A549 (cell line): ENCODE measurements around the gene SLC17A8. TPM values are rescaled to one million over a fixed set of nuclear protein-coding genes. Genes with fewer than 3 reads are reported as not detected.

Source experiments
- ATAC-seq, 2 experiments: fragments of 200-7000 bp in 1 of 2; fragments of >200 bp in 1 of 2; cut with Nextera tagmentation in 1 of 2; cut with Tn5 transposase in 1 of 2; 3 replicates each; pipeline versions ENCODE4 v1.8.0 to v1.9.1; 2018 to 2020; ENCODE audit warnings: mild to moderate bottlenecking in 1 of 2, moderate library complexity in 1 of 2
- CTCF ChIA-PET: fragments of 300-600 bp; sonication (Branson Sonifier 250); formaldehyde crosslinking; extraction: SDS; loops from one replicate; lab custom pipeline; 2021; ENCODE audit warnings: antibody characterized with exemption, inconsistent platforms; lab: Yijun Ruan, JAX
- POLR2A ChIA-PET: fragments of 350-600 bp; formaldehyde crosslinking; extraction: SDS; loops from one replicate; lab custom pipeline; 2021; ENCODE audit warnings: antibody characterized with exemption, inconsistent platforms; lab: Yijun Ruan, JAX
- DNase-seq, 2 experiments: peaks; one replicate each; pipeline versions ENCODE4 v3.0.0 to v3.0.0-alpha.2; 2011 to 2016; ENCODE audit warnings: low read depth in 1 of 2, low spot score in 1 of 2
- FAIRE-seq: peaks from 2 replicates; lab custom pipeline; 2011; peaks lifted over from hg19 to GRCh38; lab: Jason Lieb, UNC
- H3K27ac ChIP-seq, 2 experiments: fragments of >200 bp; sonication (Bioruptor Twin); formaldehyde crosslinking; 3 replicates each; pipeline ENCODE4 v1.5.1; 2016 to 2017
- H3K4me1 ChIP-seq: fragments of >200 bp; sonication (Bioruptor Twin); formaldehyde crosslinking; 3 replicates; pipeline ENCODE4 v1.6.1; 2016
- H3K4me2 ChIP-seq: fragments of >200 bp; sonication (Bioruptor Twin); formaldehyde crosslinking; 3 replicates; pipeline ENCODE4 v1.6.1; 2016
- H3K4me3 ChIP-seq: fragments of >200 bp; sonication (Bioruptor Twin); formaldehyde crosslinking; 3 replicates; pipeline ENCODE4 v1.5.1; 2016
- H3K9me3 ChIP-seq: fragments of >200 bp; sonication (Bioruptor Twin); formaldehyde crosslinking; 3 replicates; pipeline ENCODE4 v1.6.1; 2016
- BCL3 ChIP-seq: fragments of >200 bp; sonication (Bioruptor Twin); formaldehyde crosslinking; IDR thresholded peaks from 3 replicates; pipeline ENCODE4 v1.6.1; 2016
- CEBPB ChIP-seq, 2 experiments: fragments of >200 bp in 1 of 2; sonication (Bioruptor Twin) in 1 of 2; formaldehyde crosslinking in 1 of 2; IDR thresholded peaks; 2 replicates each; pipeline ENCODE4 v1.6.1; 2012 to 2016
- CHD2 ChIP-seq: fragments of 150-350 bp; IDR thresholded peaks from 2 replicates; pipeline ENCODE4 v1.6.1; 2014; ENCODE audit warnings: low read length; ENCODE audit not compliant: partially characterized antibody
- CTCF ChIP-seq: fragments of >200 bp; sonication (Bioruptor Twin); formaldehyde crosslinking; IDR thresholded peaks from 3 replicates; pipeline ENCODE4 v1.5.1; 2016
- ELK1 ChIP-seq: fragments of 150-350 bp; IDR thresholded peaks from 2 replicates; pipeline ENCODE4 v1.6.1; 2014; ENCODE audit warnings: low read depth, mild to moderate bottlenecking, low read length
- FOSL2 ChIP-seq, 2 experiments: fragments of 450-650 bp in 1 of 2; fragments of >200 bp in 1 of 2; sonication (Bioruptor Twin) in 1 of 2; formaldehyde crosslinking; IDR thresholded peaks; 2 replicates each; pipeline versions ENCODE4 v1.5.0 to v1.6.1; 2016 to 2020; ENCODE audit warnings: mild to moderate bottlenecking in 1 of 2, moderate library complexity in 1 of 2
- GATA3 ChIP-seq: IDR thresholded peaks from 2 replicates; pipeline ENCODE4 v1.6.1; 2012; ENCODE audit warnings: borderline replicate concordance
- KDM5A ChIP-seq: fragments of 200-600 bp; sonication (generic); IDR thresholded peaks from 2 replicates; pipeline ENCODE4 v1.6.1; 2016; ENCODE audit warnings: antibody characterized with exemption, mild to moderate bottlenecking
- MAFK ChIP-seq: fragments of 450-650 bp; IDR thresholded peaks from 2 replicates; pipeline ENCODE4 v1.6.1; 2014; ENCODE audit not compliant: partially characterized antibody
- MAX ChIP-seq: IDR thresholded peaks from 2 replicates; pipeline ENCODE4 v1.6.1; 2012
- MAZ ChIP-seq: fragments of 150-350 bp; IDR thresholded peaks from 2 replicates; pipeline ENCODE4 v1.6.1; 2014; ENCODE audit warnings: antibody characterized with exemption, low read depth, low read length, borderline replicate concordance
- MYC ChIP-seq: IDR thresholded peaks from 2 replicates; pipeline ENCODE4 v1.6.1; 2012; ENCODE audit warnings: mild to moderate bottlenecking, inconsistent platforms, low read length, improper control_type of control experiment, borderline replicate concordance
- NFE2L2 ChIP-seq: fragments of 150-350 bp; conservative IDR thresholded peaks from 2 replicates; pipeline ENCODE4 v1.6.1; 2014; ENCODE audit warnings: low read length
- NR3C1 ChIP-seq: fragments of >200 bp; sonication (Bioruptor Twin); formaldehyde crosslinking; IDR thresholded peaks from 3 replicates; pipeline ENCODE4 v1.6.1; 2017
- RAD21 ChIP-seq, 2 experiments: fragments of >200 bp in 1 of 2; sonication (Bioruptor Twin) in 1 of 2; formaldehyde crosslinking in 1 of 2; IDR thresholded peaks in 1 of 2; conservative IDR thresholded peaks in 1 of 2; 2 replicates in 1 of 2; 3 replicates in 1 of 2; pipeline ENCODE4 v1.6.1; 2012 to 2018; ENCODE audit warnings: inconsistent platforms in 1 of 2
- RCOR1 ChIP-seq: fragments of 150-350 bp; IDR thresholded peaks from 2 replicates; pipeline ENCODE4 v1.6.1; 2014; ENCODE audit warnings: antibody characterized with exemption, low read length, low read depth
- SMC3 ChIP-seq: fragments of >200 bp; sonication (Bioruptor Twin); formaldehyde crosslinking; IDR thresholded peaks from 3 replicates; pipeline ENCODE4 v1.6.1; 2018; ENCODE audit warnings: inconsistent platforms
- SREBF2 ChIP-seq: fragments of 450-650 bp; IDR thresholded peaks from 2 replicates; pipeline ENCODE4 v1.6.1; 2014; ENCODE audit warnings: mild to moderate bottlenecking, moderate library complexity
- TP53 ChIP-seq: fragments of 250-450 bp; sonication (Bioruptor Pico); IDR thresholded peaks from 2 replicates; pipeline ENCODE4 v1.5.0; 2021; ENCODE audit warnings: mild to moderate bottlenecking, moderate library complexity
- ZFP36 ChIP-seq: fragments of 450-650 bp; IDR thresholded peaks from 2 replicates; pipeline ENCODE4 v1.6.1; 2014; ENCODE audit warnings: borderline replicate concordance; ENCODE audit not compliant: partially characterized antibody
- ZNF302 ChIP-seq: fragments of 250-450 bp; sonication (Bioruptor Pico); IDR thresholded peaks from 2 replicates; pipeline ENCODE4 v1.9.0; 2021; ENCODE audit warnings: inconsistent platforms, mild to moderate bottlenecking, moderate library complexity
- WGBS: methylation state at CpG from one replicate; pipeline ENCODE4 v1.1.6; 2017; ENCODE audit errors: missing lambda C conversion rate; 5-methylcytosine and 5-hydroxymethylcytosine counted together
- polyA plus RNA-seq, 4 experiments: library from polyadenylated mRNA; depleted of rRNA in 3 of 4; stranded (reverse); fragments of >200 nt; fragmentation: RNase III in 1 of 4; extraction: RNeasy Plus Mini Kit Qiagen cat#74134 plus additional on column Dnase treatment in 1 of 4; gene quantifications; 2 replicates in 3 of 4; 3 replicates in 1 of 4; pipeline ENCODE4 v1.2.3, GENCODE V29; 2011 to 2017

SLC17A8 gene
- polyA plus RNA-seq, 2 of the 4 experiments (the other 2 are of a cell fraction) = 0.03 to 0.04 TPM

- Histone ChIP-seq H3K4me3 (no peak overlapping the region), H3K4me2 (no peak overlapping the region), H3K27ac (no peak overlapping the region), H3K9me3 (no peaks in the 10 kb centered on the region), H3K4me1 (no peaks in the 10 kb centered on the region)
- no peak for FAIRE-seq
- peak; percentile 34 to 57 for DNase-seq
- WGBS = 41% methylated on average over 7 of the region's 7 CpGs
- ATAC-seq = peak; percentile 82 to 83
- ChIA-PET POLR2A (no interaction called here), CTCF (interaction anchor here (0.6 to 6.7 kb wide), 30 partner anchors 8 to 391 kb away, joined by 3 to 96 read pairs (median 4); partner anchors contain the start of gene SLC17A8)
- TF ChIP-seq GATA3 (no peak), RAD21 (conservative IDR thresholded peaks at IDR 0.05 in 1 of 2, IDR thresholded peaks at IDR 0.05 in 1 of 2) (peak; percentile 83 to 93), NFE2L2 (peak; percentile 68), SMC3 (peak; percentile 89), ZNF302 (no peak), MYC (no peak), CTCF (peak; percentile 84)
Measured at GRCh38 chr12:100348657-100349454, 8.0 kb upstream of the SLC17A8 start.

- TF ChIP-seq RCOR1 = no peak
- TF ChIP-seq MAX = no peak
- TF ChIP-seq ZFP36 = no peak
- no peak for TF ChIP-seq SREBF2
- no peak for TF ChIP-seq CTCF
- no peak for TF ChIP-seq NR3C1
- TF ChIP-seq CEBPB (IDR thresholded peaks at IDR 0.05) = no peak
- no peak for TF ChIP-seq TP53 (CRISPR knock-in tag)
- TF ChIP-seq MAZ = no peak
- no peak for TF ChIP-seq ZNF302
- no peak for TF ChIP-seq CHD2
- no peak for TF ChIP-seq BCL3
- no peak for TF ChIP-seq MYC
- no peak for TF ChIP-seq FOSL2 (IDR thresholded peaks at IDR 0.05)
- no peak for TF ChIP-seq FOSL2 (CRISPR knock-in tag; IDR thresholded peaks at IDR 0.05)
- no peak for TF ChIP-seq KDM5A
- TF ChIP-seq ELK1 = no peak
- TF ChIP-seq MAFK = no peak
- Histone ChIP-seq H3K4me1 (0 out of 3 replicates have a peak, but pooled peaks cover 7% of the 10 kb centered on the region), H3K4me3 (no peak overlapping the region), H3K9me3 (no peaks in the 10 kb centered on the region), H3K4me2 (no peak overlapping the region), H3K27ac (no peak overlapping the region)
- FAIRE-seq = no peak
- WGBS = 47% methylated on average over 3 of the region's 3 CpGs
- ChIA-PET POLR2A (no interaction called here), CTCF (interaction anchor here (1.1 to 2.7 kb wide), 2 partner anchors 11 to 375 kb away, joined by 3 to 13 read pairs; no protein-coding TSS in a partner anchor)
- DNase-seq = no peak
- no peak for ATAC-seq
Measured at GRCh38 chr12:100359248-100359647, 2.4 kb downstream of the SLC17A8 start.
